UCSD-AML1 (cell line): Measurements from ENCODE around the gene KRTAP5-7.
"Not testable (repeated sequence)": the region's sequence is repeated elsewhere in the genome, so short reads cannot be mapped to it uniquely, and the experiment has no call there.

Experiments used
- DNase-seq: peaks from one replicate; lab custom pipeline; 2025; ENCODE audit not compliant: unreplicated experiment; lab: John Stamatoyannopoulos, UW

The KRTAP5-7 gene

DNA sequence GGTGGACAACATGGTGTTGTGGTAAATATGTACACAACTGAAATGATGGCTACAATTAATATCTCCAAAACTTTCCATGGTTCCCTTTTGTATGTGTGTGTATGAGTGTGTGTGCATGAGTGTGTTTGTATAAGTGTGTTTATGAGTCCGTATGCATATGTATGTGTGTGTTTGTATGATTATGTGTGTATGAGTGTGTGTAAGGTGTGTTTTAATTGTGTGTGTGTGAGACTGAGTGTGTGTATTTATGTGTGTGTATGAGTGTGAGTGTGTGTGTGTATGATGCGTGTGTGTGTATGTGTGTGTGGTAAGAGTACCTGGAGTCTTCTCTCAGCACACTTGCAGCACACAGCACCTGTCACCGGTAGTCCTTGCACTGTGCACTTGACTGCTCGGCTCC lies 29.0 kb downstream of the KRTAP5-7 start:
- no peak for DNase-seq

DNA sequence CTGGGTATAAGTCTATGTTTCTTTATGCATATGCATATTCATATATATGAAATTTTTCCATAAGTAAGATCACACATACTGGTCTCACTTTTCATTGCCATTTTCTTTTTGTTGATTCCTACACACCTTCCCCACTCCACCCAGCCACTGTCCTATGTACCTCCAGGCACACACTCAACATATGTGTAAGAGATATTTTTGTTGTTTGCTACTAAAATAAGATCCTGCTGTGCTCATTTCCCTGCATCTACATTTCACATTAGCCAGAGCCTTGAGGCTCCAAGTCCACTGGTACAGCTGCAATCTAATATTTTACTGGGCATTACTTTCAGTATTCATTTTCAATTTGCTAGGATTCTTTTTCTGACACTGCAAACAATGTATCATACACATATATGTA lies 30.2 kb downstream of the KRTAP5-7 start:
- DNase-seq, result no peak

DNA sequence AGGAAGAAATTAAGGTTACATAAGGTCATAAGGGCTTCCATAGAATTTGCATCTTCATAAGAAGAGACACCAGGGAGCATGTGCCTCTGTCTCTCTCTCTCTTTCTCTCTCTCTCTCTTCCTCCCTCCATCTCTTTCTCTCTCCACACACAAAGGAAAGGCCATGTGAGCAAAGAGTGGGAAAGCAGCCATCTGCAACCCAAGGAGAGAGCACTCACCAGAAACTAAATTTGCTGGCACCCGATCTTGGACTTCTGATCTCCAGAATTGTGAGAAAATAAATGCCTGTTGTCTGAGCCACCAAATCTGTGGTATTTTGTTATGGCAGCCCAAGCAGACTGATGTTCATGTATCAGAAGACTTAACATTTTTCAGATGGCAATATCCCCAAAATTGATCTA lies 31.9 kb downstream of the KRTAP5-7 start:
- DNase-seq, result no peak

DNA sequence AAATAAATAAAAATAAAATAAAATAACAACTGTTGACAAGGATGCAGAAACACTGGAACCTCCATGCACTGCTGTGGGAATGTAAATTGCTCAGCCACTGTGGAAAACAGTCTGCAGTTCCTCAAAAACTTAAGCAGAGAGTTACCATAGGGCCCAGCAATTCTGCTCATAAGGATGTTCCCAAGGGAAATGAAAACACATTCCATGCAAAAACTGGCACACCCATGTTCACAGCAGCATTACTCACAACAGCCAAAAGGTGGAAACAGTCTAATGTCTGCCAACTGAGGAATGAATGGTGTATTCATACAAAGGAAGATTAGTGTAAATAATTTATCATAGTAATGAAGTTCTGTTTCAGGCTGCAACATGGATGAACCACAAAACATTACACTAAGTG lies 35.1 kb downstream of the KRTAP5-7 start:
- DNase-seq, result no peak

DNA sequence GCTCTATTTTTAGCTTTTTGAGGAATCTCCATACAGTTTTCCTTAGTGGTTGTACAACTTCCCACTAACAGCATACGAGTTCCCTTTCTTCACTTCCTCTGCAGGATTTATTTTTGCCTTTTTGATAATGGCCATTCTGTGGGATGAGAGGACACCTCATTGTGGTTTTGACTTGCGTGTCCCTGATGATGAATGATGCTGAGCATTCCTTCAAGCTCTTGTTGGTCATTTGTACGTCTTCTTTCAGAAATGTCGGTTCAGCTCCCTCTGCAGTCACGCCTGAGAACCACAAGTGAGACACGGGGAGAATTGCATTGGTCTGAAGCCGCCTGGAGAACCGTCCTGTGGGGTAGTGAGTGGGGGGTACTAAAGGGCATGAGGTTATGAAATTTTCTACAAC lies 36.3 kb downstream of the KRTAP5-7 start:
- DNase-seq, result peak; percentile 20

DNA sequence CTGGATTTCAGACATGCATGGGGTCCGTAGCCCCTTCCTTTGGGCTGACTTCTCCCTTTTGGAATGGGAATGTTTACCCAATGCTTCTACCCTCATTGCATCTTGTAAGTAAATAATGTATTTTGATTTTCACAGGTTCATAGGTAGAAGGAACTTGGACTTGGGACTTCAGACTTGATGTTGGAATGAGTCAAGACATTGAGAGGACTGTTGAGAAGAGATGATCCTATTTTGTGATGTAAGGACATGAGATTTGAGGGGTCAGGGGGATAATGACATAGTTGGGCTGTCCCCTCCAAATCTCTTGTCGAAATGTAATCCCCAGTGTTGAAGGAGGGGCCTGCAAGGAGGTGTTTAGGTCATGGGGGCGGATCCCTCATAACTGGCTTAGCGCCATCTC lies 37.4 kb downstream of the KRTAP5-7 start:
- DNase-seq, result no peak

DNA sequence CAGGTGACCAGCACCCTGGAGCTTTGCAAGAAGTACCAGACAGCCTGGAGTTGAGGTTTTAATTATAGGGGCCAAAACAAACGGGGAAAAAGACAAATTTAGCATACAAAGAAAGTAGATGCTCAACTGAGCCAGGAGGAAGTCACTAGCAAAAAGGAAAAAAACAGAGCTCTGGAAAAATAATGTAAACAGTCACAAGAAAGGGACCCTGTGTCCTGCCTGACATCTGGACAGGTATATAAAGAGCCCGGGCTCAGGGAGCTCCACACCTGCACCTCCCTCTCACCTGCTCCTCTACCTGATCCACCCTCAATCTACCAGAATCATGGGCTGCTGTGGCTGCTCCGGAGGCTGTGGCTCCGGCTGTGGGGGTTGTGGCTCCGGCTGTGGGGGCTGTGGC lies 38.2 kb downstream of the KRTAP5-7 start, which contains the start of gene KRTAP5-10:
Gene KRTAP5-10 (plus strand): TSS at position 301 of the 400 bp plus-strand sequence. CDS start 25 bp downstream, at position 326.
- no peak for DNase-seq

DNA sequence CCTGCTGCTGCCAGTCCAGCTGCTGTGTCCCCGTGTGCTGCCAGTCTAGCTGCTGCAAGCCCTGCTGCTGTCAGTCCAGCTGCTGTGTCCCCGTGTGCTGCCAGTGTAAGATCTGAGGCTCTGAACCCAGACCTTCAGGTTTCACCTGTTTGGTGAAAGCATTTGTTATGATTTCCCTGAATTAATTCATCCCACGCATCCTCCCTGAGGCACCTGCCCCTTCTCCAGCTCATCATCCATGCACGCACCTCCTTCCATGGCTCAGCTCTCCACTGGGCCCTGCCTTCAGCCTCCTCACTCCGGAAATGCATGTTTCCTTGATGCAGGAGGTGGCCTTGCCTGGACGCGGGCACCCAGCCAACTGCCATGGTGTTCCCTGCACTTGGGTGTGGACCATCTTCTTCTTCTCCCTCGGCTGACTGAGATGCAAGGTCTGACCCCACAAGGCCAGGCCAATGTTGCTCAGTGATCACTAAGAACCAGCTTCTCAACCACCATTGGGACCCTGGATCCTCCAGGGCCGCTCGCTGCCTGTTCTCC lies 39.1 kb downstream of the KRTAP5-7 start:
- DNase-seq, result no peak

DNA sequence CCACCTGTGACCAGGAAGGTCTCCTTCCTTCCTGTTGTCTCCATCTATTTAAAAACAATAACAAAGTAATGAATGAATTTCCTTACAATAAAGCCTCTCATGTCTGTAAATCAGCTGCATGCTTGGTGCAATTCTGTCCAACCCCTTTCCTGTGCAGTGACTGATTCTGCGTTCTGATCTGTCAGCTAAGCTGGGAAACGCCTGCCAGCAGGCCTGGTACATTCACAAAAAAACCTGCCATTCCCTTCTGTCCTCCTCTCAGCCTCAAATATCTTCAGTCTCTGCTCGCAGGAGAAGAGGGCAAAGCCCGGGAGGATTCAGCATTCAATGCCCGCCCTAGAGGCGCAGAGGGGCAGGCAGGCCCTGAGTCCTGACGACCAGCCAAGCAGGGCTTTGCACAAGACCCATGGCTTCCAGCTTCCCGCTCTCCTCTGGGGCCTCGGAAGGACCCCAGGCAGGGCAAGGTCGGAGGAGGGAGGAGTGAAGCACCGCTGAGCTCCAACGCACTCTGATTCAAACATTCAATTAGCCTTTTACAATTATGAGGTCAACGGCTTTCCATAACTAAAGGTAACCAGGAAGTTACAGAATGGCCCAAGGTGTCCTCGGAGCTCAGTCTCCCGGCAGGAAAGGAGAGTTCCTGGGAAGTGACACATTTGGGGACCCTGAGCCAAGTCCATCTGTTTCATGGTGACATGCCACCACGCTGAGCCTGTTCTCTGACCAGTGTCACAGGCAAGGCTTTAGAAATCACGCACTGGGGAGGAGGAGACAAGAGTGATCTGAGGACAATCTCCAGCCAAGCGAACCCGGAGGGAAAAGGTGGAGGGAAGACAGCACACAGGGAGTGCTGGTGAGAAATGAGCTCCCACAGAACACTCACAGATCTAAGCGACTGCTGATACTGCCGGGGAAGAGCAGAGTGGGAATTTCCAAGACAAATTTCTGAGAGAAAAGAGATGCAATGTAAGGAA lies 39.8 kb downstream of the KRTAP5-7 start:
- DNase-seq, result not testable (repeated sequence)

DNA sequence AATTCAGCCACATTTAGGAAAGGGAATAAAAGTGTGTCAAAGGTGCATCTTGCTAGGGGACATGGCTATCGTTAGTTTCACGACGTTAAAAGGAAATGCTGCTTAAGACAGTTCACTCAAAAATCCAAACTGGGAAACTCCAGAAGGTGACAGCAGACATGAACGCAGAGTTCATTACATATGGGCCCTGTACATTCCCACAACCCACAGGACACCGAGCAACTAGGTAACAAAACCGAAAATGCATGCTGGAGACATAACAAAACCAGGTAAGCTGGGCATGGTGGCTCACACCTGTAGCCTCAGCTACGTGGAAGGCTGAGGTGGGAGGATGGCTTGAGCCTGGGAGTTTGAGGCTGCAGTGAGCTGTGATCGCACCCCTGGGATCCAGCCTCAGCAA lies 40.6 kb downstream of the KRTAP5-7 start:
- not testable (repeated sequence) for DNase-seq

DNA sequence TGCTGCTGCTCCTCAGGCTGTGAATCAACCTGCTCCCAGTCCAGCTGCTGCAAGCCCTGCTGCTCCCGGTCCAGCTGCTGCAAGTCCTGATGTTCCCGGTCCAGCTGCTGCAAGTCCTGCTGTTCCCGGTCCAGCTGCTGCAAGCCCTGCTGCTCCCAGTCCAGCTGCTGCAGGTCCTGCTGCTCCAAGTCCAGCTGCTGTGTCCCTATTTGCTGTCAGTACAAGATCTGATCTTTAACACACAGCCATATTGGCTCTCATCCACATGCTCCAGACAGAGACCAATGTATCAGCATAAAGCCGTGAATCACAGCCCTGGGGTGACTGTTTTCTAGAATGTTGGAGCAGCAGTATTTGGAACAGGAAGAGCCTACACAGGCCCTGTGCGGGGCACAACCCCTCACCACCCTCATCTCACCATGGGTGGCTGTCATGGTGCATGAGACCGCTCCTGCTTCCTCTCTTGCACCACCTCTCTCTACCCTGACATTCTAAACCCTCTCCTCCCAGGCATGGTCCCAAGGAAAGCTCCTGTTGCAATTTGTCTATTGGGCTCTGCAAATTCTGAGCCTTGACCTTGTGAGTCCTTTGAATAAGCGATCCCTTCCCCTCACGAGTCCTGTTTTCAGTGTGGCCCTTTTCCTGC lies 41.8 kb downstream of the KRTAP5-7 start:
- DNase-seq, result no peak

DNA sequence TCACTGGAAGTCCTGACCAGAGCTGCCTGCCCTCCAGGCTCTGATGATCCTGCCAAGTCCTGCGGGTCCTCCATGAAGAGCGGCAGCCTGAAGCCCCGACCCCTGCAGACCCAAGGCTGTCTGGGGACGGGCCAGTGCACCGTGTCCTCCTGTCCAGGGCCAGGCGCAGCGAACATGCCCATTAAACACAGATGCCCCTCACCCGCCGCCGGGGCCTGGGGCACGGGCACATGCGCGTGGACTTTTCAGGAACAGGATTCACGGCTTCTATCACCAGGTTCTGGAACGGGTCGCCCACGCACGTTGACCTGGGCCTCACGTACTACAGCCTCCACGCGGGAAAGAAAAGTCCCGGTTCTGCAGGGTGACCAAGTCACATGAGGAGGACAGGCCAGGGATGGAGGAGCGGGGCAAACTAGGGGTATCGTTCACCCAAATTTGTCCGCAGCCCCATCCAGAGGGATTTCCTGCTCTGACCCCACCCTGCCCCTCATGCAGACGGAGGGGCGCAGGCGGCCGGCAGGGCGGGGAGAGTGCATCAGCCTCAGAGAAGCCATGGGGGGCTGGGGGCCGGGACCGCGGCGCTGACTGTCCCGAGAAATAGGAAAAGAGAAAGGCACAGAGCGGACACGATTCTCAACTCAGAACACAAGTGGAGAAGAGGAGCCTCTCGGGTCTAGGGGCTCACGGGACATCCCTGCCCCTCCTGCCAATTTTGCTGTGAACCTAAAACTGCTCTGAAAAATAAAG lies 44.2 kb downstream of the KRTAP5-7 start:
- DNase-seq, result not testable (repeated sequence)

DNA sequence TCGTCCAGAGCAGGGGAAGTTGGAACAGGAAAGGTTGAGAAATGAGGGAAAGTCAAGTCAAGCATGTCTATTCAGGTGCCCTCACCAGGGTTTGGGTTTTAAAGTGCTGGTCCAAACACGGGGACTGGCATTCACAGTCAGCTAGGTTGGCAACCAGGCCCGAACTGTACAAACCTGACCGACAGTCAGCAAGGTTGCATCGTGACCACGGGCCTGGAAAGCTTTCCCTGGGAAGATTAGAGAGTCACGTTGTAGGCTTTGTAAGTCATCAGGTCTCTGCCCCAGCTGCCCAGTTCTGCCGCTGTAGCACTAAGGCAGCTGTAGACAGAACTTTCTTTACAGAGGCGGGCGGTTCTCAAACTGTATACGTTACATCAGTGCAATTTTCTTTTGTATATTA lies 45.7 kb downstream of the KRTAP5-7 start:
- no peak for DNase-seq

DNA sequence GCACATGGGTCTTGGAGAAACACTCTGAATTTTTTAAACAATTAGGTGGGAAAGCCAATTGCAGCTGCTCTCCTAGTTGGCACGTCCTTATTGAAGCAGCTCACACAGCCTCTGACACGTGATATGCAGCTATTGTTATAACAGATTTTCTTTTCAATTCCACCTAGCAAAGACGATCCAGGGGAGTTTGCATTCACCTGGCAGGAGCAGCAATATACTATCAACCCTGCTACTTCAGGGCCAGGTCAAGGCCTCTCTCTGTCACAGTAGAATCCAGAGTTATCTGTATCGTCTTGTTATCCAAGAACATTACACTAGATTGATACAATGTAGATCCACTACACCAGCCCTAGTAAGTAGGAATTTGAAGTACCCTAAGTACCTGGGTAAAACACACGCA lies 47.4 kb downstream of the KRTAP5-7 start:
- DNase-seq, result no peak

DNA sequence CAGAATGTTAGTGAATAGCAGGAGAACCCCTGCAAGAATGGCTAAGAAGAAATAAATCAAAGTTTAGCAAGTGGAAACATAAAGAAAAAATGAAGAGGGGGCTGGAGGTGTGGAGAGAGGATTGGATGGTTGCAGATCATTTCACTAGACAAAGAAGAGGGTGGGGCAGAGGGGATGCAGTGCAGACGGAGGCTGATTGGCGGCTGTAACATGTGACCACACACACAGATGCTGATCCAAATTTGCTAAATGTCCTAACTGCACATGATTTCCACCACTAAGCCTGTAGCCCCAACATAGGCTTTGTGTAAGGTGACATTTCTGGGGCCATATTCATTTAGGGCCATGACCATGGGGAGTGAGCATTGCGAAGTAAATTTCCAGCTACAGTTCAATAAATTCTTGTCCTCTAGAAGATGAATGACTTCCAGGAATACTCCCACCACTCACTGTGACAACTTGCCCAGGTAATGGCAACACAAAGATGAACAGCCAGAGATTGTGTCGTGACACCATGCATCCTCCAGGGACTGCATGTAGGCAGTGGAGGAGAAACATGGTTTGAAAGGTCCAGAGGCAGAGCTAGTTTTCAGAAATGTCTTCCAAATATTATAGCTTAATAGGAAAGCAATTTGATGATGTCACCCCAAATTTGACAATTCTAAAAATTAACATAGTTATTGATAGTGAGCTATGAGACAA lies 48.8 kb downstream of the KRTAP5-7 start:
- DNase-seq, result no peak

DNA sequence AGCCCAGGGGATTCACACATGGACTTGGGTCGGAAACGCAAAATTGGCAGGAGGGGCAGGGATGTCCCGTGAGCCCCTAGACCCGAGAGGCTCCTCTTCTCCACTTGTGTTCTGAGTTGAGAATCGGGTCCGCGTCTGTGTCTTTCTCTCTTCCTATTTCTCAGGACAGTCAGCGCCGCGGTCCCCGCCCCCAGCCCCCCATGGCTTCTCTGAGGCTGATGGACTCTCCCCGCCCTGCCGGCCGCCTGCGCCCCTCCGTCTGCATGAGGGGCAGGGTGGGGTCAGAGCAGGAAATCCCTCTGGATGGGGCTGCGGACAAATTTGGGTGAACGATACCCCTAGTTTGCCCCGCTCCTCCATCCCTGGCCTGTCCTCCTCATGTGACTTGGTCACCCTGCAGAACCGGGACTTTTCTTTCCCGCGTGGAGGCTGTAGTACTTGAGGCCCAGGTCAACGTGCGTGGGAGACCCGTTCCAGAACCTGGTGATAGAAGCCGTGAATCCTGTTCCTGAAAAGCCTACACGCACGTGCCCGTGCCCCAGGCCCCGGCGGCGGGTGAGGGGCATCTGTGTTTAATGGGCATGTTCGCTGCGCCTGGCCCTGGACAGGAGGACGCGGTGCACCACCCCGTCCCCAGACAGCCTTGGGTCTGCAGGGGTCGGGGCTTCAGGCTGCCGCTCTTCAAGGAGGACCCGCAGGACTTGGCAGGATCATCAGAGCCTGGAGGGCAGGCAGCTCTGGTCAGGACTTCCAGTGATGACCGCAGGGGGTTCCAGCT lies 49.8 kb downstream of the KRTAP5-7 start:
- DNase-seq, result not testable (repeated sequence)

DNA sequence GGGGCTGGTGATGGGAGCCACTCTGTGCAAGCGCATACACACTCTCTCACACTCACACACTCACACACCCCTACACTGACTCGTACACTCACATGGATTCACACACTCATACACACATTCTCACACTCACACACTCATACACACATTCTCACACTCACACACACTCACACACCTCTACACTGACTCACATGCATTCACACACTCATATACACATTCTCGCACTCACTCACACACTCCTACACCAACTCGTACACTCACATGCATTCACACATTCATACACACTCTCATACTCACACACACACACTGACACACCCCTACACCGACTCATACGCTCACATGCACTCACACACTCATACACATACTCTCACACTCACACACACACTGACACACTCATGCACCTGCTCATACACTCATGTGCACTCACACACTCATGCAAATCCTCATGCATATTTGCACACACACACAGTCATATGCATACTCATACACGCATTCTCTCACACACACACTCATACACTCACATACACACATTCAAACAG lies 50.5 kb downstream of the KRTAP5-7 start:
- DNase-seq, result no peak
